OCI-LY1 (cell line): ENCODE measurements around the gene MCC.

Experiments
- H2AFZ ChIP-seq: fragments of 200-600 bp; sonication (generic), shearing (Covaris generic); 2 replicates; pipeline ENCODE4 v1.6.0; 2014; ENCODE audit warnings: antibody characterized with exemption, mild to moderate bottlenecking, low read length
- H3F3A ChIP-seq: fragments of 200-600 bp; sonication (generic), shearing (Covaris generic); 2 replicates; pipeline ENCODE4 v1.6.0; 2014; ENCODE audit warnings: mild to moderate bottlenecking, antibody characterized with exemption, low read length, moderate library complexity; ENCODE audit not compliant: insufficient read depth
- H3K27ac ChIP-seq: fragments of 200-600 bp; sonication (generic); 2 replicates; pipeline ENCODE4 v1.5.1; 2014; ENCODE audit warnings: low read length, mixed run types, mild to moderate bottlenecking, low read depth; ENCODE audit not compliant: poor library complexity, severe bottlenecking
- H3K27me3 ChIP-seq: fragments of 200-600 bp; sonication (generic); 2 replicates; pipeline ENCODE4 v1.6.0; 2014; ENCODE audit warnings: antibody characterized with exemption, mild to moderate bottlenecking, low read length, moderate library complexity; ENCODE audit not compliant: insufficient read depth
- H3K36me3 ChIP-seq: fragments of 200-600 bp; sonication (generic); 2 replicates; pipeline ENCODE4 v1.6.1; 2014; ENCODE audit warnings: mild to moderate bottlenecking, antibody characterized with exemption, low read length, moderate library complexity, mixed read lengths; ENCODE audit not compliant: insufficient read depth
- H3K4me1 ChIP-seq: fragments of 200-600 bp; sonication (generic); 2 replicates; pipeline ENCODE4 v1.5.1; 2014; ENCODE audit warnings: mild to moderate bottlenecking, low read length, moderate library complexity; ENCODE audit not compliant: insufficient read depth, severe bottlenecking
- H3K4me2 ChIP-seq: fragments of 200-600 bp; sonication (generic), shearing (Covaris generic); 2 replicates; pipeline ENCODE4 v1.6.1; 2014; ENCODE audit warnings: low read length
- H3K4me3 ChIP-seq: fragments of 200-600 bp; sonication (generic); 2 replicates; pipeline ENCODE4 v1.5.1; 2014; ENCODE audit warnings: low read length, low read depth, mild to moderate bottlenecking, mixed read lengths; ENCODE audit not compliant: poor library complexity, severe bottlenecking
- H3K79me2 ChIP-seq: fragments of 200-600 bp; shearing (Covaris generic); 2 replicates; pipeline ENCODE4 v1.6.1; 2016; ENCODE audit warnings: mixed run types, low read length, mixed read lengths; ENCODE audit not compliant: insufficient read depth
- H3K9ac ChIP-seq: fragments of 200-600 bp; sonication (generic), shearing (Covaris generic); 2 replicates; pipeline ENCODE4 v1.6.1; 2014; ENCODE audit warnings: mild to moderate bottlenecking, low read length, mixed read lengths
- H3K9me2 ChIP-seq: fragments of 200-600 bp; sonication (generic), shearing (Covaris generic); 2 replicates; pipeline ENCODE4 v1.6.1; 2014; ENCODE audit warnings: low read depth, mild to moderate bottlenecking, low read length, mixed read lengths
- H3K9me3 ChIP-seq: fragments of 200-600 bp; shearing (Covaris generic); 2 replicates; pipeline ENCODE4 v1.6.1; 2014; ENCODE audit warnings: low read length, mixed read lengths
- H4K20me1 ChIP-seq: fragments of 200-600 bp; sonication (generic), shearing (Covaris generic); 2 replicates; pipeline ENCODE4 v1.6.0; 2016; ENCODE audit warnings: mild to moderate bottlenecking, low read length; ENCODE audit not compliant: insufficient read depth
- EZH2 ChIP-seq: fragments of 200-600 bp; sonication (generic), shearing (Covaris generic); IDR thresholded peaks from 2 replicates; pipeline ENCODE4 v1.8.0; 2017; ENCODE audit warnings: borderline replicate concordance, mixed run types, mild to moderate bottlenecking, antibody characterized with exemption, low read length, moderate library complexity, mixed read lengths
- TF ChIP-seq, protein P1 (sequence below): fragments of 200-600 bp; sonication (generic), shearing (Covaris generic); IDR thresholded peaks from 2 replicates; pipeline ENCODE4 v1.5.1; 2017; ENCODE audit warnings: mild to moderate bottlenecking, antibody characterized with exemption, low read length, moderate library complexity, mixed read lengths

MCC gene

DNA sequence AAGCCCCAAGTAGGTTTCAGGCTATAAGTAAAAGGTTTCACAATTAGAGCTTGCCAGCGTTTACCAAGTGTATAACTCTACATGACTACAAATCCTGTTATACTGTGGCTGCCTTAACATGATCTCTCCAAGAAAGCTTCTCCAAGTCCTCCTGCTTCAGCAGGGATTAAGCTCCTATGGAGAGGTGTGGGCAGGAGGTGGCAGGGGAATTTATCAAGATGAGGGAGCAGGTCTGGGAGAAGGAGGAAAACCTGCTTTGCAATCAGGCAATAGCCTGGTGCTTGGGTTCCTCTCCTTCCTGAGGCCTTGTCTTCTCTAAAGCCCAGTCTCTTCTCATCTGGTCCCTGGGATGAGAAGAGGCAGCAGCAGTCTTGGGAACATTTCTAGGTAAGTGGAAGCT is 188.7 kb downstream of the MCC start:
- no peaks in the 10 kb centered on the region for H4K20me1 ChIP-seq
- H2AFZ ChIP-seq = no peak overlapping the region
- H3K4me2 ChIP-seq = no peak overlapping the region
- H3K4me1 ChIP-seq = peaks cover 5% of the 10 kb centered on the region
- no peak overlapping the region for H3K9ac ChIP-seq
- no peaks in the 10 kb centered on the region for H3K9me2 ChIP-seq
- no peak for TF ChIP-seq EZH2
- TF ChIP-seq, protein P1, sequence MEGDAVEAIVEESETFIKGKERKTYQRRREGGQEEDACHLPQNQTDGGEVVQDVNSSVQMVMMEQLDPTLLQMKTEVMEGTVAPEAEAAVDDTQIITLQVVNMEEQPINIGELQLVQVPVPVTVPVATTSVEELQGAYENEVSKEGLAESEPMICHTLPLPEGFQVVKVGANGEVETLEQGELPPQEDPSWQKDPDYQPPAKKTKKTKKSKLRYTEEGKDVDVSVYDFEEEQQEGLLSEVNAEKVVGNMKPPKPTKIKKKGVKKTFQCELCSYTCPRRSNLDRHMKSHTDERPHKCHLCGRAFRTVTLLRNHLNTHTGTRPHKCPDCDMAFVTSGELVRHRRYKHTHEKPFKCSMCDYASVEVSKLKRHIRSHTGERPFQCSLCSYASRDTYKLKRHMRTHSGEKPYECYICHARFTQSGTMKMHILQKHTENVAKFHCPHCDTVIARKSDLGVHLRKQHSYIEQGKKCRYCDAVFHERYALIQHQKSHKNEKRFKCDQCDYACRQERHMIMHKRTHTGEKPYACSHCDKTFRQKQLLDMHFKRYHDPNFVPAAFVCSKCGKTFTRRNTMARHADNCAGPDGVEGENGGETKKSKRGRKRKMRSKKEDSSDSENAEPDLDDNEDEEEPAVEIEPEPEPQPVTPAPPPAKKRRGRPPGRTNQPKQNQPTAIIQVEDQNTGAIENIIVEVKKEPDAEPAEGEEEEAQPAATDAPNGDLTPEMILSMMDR = no peak
- H3K36me3 ChIP-seq = no peaks in the 10 kb centered on the region
- H3K4me3 ChIP-seq = no peak overlapping the region
- H3F3A ChIP-seq = no peaks in the 10 kb centered on the region
- H3K9me3 ChIP-seq = no peaks in the 10 kb centered on the region
- no peak overlapping the region for H3K27ac ChIP-seq
- no peaks in the 10 kb centered on the region for H3K79me2 ChIP-seq
- H3K27me3 ChIP-seq = no peaks in the 10 kb centered on the region

DNA sequence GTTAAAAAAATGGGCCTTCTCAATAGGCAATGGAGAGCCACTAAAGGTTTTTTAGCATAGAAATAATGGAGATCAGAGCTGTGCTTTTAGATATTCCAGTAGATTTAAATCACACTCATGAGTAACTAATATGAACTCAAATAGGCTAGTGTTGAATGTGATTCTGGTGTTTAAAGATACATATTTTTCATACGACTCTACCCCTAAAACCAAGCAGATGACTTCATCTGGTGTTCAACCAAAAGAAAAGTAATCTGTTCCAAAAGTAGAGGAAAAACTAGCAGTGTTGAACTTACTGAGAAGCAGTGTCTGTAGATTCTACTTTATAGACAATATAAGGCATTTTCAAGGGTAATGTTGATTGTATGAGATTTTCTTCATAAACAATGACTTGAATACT is 191.6 kb downstream of the MCC start:
- Histone ChIP-seq H3K9ac (no peak overlapping the region), H3K27me3 (no peaks in the 10 kb centered on the region; the same call in 1 of the 2 replicates), H3K4me2 (no peak overlapping the region), H3K9me2 (no peaks in the 10 kb centered on the region), H3K36me3 (no peaks in the 10 kb centered on the region), H3K4me1 (peaks cover 14% of the 10 kb centered on the region), H3K4me3 (no peak overlapping the region), H3K79me2 (no peaks in the 10 kb centered on the region), H3K9me3 (no peaks in the 10 kb centered on the region), H3K27ac (no peak overlapping the region), H3F3A (no peaks in the 10 kb centered on the region), H2AFZ (no peak overlapping the region), H4K20me1 (no peaks in the 10 kb centered on the region)
- no peak for TF ChIP-seq EZH2
- TF ChIP-seq, protein P1 = no peak

DNA sequence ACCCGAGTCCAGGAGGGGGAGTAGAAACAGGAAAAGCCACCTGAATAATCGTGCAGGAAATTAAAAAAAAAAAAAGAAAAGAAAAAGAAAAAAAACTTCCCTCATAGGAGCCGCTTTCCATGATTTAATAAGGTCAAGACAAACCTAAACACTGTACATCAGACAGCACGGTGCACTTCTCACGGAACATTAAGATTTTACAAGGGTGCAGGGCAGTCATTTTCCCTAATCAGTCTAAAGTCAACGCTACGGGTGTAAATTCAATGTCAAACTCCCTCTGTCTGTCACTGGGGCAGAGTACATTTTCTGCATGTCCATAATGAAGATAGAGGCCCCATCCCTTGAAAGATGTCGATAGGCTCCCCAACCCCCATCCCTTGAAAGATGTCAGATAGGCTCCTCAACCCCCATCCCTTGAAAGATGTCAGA is 193.1 kb downstream of the MCC start:
- H3K4me2 ChIP-seq = peak overlapping the region; percentile 88; the same call in 1 of the 2 replicates
- H3K79me2 ChIP-seq = no peaks in the 10 kb centered on the region
- no peak overlapping the region for H3K9ac ChIP-seq
- no peak overlapping the region for H2AFZ ChIP-seq
- H3K27ac ChIP-seq = no peak overlapping the region
- H3K4me3 ChIP-seq = peak overlapping the region; percentile 62
- H3K9me2 ChIP-seq = no peaks in the 10 kb centered on the region
- H3K36me3 ChIP-seq = no peaks in the 10 kb centered on the region
- H3K27me3 ChIP-seq = no peaks in the 10 kb centered on the region; the same call in 1 of the 2 replicates
- H3K4me1 ChIP-seq = peaks cover 14% of the 10 kb centered on the region
- TF ChIP-seq, protein P1 = no peak
- TF ChIP-seq EZH2 = no peak
- no peaks in the 10 kb centered on the region for H4K20me1 ChIP-seq
- H3K9me3 ChIP-seq = no peaks in the 10 kb centered on the region
- no peaks in the 10 kb centered on the region for H3F3A ChIP-seq
